ENCODE data around the gene PDE3B.
"Not testable (repeated sequence)": the region's sequence is repeated elsewhere in the genome, so short reads cannot be mapped to it uniquely, and the experiment has no call there.

PDE3B gene

GRCh38 chr11:14821031-14821430 lies 177.4 kb downstream of the PDE3B start:
- no peak for DNase-seq

DNA sequence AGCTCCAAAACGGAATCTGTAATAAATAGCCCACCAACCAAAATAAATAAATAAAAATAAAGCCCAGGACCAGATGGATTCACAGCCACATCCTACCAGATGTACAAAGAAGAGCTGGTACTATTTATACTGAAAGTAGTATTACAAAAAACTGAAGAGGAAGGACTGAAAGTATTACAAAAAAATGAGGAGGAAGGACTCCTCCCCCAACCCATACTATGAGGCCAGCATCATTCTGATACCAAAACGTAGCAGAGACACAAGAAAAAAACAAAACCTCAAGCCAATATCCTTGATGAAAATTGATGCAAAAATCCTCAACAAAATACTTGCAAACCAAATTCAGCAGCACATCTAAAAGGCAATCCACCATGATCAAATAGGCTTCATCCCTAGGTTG lies 183.0 kb downstream of the PDE3B start:
- DNase-seq: no peak

DNA sequence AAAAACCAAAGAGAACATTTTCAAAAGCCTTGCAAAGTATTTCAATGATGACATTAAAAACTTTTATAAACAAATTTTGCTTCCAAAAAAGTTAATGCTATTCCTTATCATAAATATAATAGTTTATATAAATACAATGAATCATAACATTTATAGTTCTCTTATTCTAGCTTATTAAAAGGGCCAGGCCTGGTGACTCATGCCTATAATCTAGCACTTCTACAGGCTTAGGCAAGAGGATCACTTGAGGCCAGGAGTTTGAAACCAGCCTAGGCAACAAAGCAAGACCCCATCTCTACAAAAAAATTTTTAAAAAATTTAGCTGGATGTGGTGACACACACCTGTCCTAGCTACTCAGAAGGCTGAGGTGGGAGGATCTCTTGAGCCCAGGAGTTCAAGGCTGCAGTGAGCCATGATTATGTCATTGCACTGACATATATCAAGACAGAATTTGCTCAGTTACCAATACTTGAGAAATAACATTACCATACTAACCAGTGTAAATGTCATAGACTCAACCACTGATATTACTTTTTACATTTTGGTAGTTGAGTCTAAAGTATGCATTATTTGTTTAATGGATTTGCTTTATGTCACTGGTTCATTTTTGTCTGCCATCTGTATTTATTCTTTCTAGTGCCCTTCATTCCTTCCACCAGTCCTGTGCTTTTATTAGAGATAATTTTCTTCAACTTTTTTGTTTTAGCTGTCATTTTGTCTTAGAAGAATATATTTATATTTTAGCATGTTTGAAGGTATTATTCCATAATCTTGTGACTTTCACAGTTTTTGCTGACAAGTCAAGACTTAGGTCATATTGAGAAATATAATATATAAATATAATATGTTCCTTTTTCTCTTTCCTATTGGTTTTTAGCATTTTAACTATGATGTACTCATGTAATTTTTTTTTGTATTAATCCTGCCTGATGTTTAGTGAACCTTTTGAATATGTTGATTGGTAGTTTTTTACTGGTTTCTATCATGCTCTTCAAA lies 192.2 kb downstream of the PDE3B start:
- no peak for DNase-seq

DNA sequence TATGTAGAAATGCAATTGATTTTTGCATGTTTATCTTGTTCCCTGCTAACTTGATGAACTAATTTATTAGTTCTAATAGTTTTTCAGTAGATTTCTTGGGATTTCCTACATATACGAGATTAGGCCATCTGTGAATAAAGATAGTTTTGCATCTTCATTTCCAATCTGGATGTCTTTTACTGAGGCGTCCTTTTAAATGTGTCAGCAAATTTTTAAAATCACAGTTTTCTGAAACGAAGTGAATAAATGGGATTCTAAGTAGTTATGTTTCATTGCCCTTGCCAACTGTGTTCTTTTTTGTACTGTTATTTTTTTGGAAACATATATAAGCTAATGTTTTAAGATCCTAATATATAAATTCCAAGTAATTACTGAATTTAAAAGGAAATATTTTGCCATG lies 198.4 kb downstream of the PDE3B start:
- DNase-seq: no peak

DNA sequence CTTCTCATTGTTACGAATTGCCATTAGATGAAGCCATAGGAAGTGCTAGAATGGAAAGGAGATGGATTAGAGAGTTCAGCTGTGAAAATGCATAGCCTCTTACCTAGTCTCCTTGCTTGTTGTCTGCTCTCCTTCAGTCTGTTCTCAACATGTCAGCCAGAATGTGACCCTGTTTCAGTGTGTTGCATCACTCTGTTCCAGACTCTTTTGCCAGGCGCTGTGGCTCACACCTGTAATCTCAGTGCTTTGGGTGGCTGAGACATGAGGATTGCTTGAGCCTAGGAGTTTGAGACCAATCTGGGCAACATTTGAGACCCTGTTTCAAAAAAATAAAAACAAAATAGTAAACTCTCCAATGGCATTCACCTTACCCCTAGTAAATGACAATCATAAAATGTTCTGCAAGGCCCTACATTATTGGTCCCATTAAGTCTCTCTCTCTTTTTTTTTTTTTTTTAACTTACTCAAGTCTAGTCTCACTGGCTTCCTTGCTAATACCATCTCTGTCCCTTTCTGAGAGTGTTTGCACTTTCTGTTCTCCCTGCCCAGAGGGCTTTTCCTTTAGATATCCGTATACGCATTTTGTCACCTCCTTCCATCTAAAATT lies 209.1 kb downstream of the PDE3B start:
- DNase-seq: no peak

- no peak for DNase-seq
These were observed 210.5 kb downstream of the PDE3B start for GRCh38 chr11:14854057-14854456.

DNA sequence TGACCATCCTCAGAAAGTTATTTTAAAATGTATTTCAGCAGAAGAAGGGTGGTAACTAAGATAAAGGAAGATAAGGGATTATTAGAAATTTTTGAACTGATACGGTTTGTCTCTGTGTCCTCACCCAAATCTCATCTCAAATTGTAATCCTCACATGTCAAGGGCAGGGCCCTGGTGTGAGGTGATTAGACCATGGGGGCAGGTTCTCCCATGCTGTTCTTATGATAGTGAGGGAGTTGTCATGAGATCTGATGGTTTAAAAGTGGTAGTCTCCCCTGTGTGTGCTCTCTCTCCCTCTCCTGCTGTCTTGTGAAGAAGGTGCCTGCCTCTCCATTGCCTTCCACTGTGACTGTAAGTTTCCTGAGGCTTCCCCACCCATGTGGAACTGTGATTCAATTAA lies 212.3 kb downstream of the PDE3B start:
- DNase-seq: no peak

DNA sequence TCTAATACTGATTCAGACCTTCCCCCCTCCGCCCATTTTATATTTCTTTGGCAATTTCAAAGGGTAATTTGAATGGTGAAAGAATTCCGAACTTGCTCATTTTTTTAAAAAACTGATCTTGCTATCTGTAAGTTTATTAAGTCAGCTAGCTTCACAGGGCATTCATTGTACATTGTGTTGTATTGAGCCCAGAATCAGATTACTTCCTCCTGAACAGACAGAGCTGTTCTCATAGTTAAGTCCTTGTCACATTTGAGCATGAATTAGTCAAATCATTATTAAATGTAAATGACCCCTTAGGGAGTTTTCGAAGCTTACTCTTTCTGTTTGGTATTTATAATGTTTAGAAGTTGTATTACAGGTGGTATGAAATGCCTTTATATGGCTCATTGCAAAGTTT lies 214.0 kb downstream of the PDE3B start:
- DNase-seq: no peak

DNA sequence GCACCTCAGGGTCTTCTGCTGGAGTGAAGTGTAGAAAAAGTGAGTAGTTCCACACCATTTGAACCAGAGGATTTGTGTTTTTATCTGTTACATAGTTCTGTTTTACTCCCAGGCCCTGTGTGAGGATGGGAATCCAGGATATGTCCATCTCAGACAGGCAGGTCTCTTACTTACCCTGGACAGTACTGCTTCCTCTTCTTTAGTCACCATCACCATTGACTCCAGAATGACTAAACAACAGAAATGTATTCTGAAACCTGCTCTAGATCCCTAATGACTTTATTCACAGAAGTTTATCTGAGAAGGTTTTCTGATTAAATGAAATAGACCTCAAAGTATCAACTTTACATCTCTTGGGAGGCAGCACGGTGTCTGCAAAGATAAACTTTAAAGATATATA lies 214.8 kb downstream of the PDE3B start:
- DNase-seq: no peak

DNA sequence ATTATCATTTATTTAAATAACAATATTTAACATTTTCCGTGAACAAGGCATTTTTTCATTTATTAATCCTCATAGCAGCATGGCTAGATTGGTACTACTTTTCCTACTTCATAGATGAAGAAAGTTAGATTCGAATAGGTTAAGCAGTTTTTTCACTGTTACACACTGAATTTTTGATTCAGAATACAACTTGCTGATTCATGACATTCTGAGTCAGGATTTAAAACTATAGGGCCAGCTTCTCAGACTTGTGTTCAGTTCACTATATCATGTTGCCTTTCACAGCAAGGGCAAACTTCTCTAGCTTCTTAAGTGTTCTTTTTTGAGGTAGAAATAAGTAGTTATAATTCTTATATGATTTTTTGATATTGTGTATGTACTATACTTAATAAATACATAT lies 216.9 kb downstream of the PDE3B start:
- no peak for DNase-seq

DNA sequence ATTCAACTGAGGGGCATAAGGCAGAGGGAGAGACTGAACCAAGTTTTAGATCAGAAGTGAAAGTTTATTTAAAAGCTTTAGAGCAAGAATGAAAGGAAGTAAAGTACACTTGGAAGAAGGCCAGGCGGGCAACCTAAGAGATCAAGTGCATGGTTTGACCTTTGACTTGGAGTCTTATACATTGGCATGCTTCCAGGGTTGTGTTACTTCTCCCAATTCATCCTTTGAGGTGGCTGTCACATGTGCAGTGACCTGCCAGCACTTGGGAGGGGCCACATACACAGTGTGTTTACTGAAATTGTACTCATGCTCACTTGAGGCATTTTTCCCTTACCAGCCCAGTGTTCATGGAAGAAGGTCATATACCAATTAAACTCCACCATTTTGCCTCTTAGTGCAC lies 218.1 kb downstream of the PDE3B start:
- DNase-seq: no peak

DNA sequence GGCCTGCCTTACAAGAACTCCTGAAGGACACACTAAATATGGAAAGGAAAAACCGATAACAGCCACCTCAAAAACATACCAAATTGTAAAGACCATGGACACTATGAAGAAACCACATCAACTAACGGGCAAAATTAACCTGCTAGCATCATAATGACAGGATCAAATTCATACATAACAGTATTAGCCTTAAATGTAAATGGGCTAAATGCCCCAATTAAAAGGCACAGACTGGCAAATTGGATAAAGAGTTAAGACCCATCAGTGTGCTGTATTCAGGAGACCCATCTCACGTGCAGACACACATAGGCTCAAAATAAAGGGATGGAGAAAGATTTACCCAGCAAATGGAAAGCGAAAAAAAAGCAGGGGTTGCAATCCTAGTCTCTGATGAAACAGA lies 220.2 kb downstream of the PDE3B start:
- not testable (repeated sequence) for DNase-seq

GRCh38 chr11:14872032-14872431 lies 228.4 kb downstream of the PDE3B start:
- no peak for DNase-seq

GRCh38 chr11:14873632-14874031 lies 230.0 kb downstream of the PDE3B start:
- no peak for DNase-seq

GRCh38 chr11:14875163-14875562 lies 231.6 kb downstream of the PDE3B start:
- DNase-seq: no peak

DNA sequence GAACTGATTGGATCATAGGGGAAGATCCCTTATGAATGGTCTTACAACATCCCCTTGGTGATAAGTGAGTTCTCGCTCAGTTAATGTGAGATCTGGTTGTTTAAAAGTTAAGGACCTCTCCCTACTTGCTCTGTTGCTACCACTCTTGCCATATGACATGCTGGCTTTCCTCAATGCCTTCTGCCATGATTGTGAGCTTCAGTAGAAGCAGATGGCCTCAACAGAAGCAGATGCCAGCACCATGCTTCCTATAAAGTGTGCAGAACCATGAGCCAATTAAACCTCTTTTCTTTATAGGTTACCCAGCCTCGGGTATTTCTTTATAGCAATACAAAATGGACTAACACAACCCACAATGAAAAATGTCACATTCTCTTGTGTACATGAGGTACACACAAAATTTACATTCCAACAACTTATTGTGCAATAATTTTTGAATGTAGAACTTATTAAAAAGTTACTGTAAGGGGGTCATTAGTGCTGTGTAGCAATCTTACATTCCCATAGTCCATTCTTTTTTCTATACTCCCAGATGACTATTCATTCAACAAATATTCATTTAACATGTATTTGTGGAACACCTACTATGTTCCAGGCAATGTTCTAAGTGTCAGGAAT lies 238.1 kb downstream of the PDE3B start:
- no peak for DNase-seq

DNA sequence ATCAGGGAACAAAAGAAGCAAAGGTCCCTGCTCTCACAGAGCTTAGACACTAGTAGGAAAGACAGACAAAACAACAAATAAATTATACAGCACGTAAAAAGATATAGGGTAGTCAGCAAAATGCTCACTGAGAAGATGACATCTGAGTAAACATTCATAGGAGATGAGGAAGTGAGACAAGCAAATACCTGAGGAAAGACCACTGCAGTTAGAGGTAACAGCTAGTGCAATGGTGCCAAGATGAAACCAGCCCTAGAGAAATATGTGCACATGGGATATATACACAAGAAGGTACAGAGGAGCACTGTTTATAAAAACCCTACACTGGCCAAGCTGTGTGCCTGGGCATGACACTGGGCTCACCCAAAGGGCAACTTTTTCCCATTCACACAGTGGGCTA lies 238.6 kb downstream of the PDE3B start:
- no peak for DNase-seq

GRCh38 chr11:14883683-14884082 lies 240.1 kb downstream of the PDE3B start:
- DNase-seq: not testable (repeated sequence)

GRCh38 chr11:14884667-14885273 lies 241.2 kb downstream of the PDE3B start:
- no peak for DNase-seq

GRCh38 chr11:14886513-14886912 lies 242.9 kb downstream of the PDE3B start:
- DNase-seq: no peak

- peak; percentile 83 for DNase-seq
These were observed 247.8 kb downstream of the PDE3B start for GRCh38 chr11:14891143-14892035.

DNA sequence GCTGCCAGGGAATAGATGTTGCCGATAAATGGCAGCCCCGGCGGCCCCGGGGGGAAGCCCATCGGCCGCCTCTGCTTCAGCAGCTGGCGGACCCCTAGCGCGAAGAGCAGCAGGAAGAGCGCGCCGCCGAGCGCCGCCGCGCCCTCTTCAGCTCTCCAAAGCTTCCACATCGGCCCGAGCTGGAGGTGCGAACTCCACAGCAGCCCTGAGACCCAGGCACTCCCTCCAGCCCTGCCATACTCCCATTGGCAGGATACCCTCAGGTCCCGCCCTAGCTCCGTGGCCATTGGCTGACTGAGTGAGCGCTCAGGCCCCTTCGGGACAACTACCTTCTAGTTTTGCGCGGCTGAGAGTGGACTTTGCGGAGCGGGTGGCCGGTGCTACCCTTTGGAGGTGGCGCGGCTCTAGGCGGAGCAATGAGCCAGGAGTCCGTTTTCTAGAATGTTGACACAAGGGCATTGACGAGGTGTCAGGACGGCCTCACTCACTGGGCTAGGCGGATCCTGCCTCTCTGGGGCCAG lies 248.5 kb downstream of the PDE3B start, which contains the start of gene CYP2R1:
Gene CYP2R1 (minus strand): TSS at position 196 of the 521 bp plus-strand sequence. CDS start 26 bp downstream, at position 170.
- DNase-seq: peak; percentile 95

Data from CD4-positive, alpha-beta T cell treated with Interferon gamma for 1 hour (primary cell).